Lung (tissue), 12 donors: Measurements from ENCODE around the gene ZNF784. TPM values are rescaled to one million over a fixed set of nuclear protein-coding genes. Genes with fewer than 3 reads are reported as not detected.
A peak's percentile ranks its signal among the peaks of the same experiment; 100 is the strongest.

Experiments
- ATAC-seq: fragments of 200-7000 bp; cut with Tn5 transposase; one replicate; pipeline ENCODE4 v1.9.1; 2020; ENCODE audit warnings: moderate number of reproducible peaks; ENCODE audit not compliant: insufficient read depth, low FRiP score
- DNase-seq, 3 donors: peaks; one replicate each; pipeline ENCODE4 v3.0.0-alpha.2; 2013 to 2017
- H3K27ac ChIP-seq, 2 donors: one replicate each; pipeline ENCODE4 v1.5.1; 2013; ENCODE audit warnings: mild to moderate bottlenecking in 2 of 2, moderate library complexity in 2 of 2, control low read depth in 1 of 2, inconsistent platforms in 1 of 2, low read depth in 1 of 2, low read length in 1 of 2
- H3K27me3 ChIP-seq, 3 donors: one replicate each; pipeline ENCODE4 v1.5.1; 2013; ENCODE audit warnings: low read length in 2 of 3; ENCODE audit not compliant: control insufficient read depth in 3 of 3, insufficient read depth in 3 of 3
- H3K36me3 ChIP-seq, 4 donors: one replicate each; pipeline ENCODE4 v1.5.1; 2013; ENCODE audit warnings: low read length in 4 of 4, mild to moderate bottlenecking in 1 of 4, moderate library complexity in 1 of 4; ENCODE audit not compliant: control insufficient read depth in 4 of 4, insufficient read depth in 4 of 4
- H3K4me1 ChIP-seq, 5 donors: one replicate each; pipeline ENCODE4 v1.5.1; 2013; ENCODE audit warnings: low read length in 5 of 5, mild to moderate bottlenecking in 2 of 5, moderate library complexity in 1 of 5; ENCODE audit not compliant: control insufficient read depth in 5 of 5, insufficient read depth in 5 of 5
- H3K4me3 ChIP-seq: one replicate; pipeline ENCODE4 v1.5.1; 2013; ENCODE audit warnings: mild to moderate bottlenecking, control low read depth, moderate library complexity
- H3K9ac ChIP-seq, 2 donors: one replicate each; pipeline ENCODE4 v1.5.1; 2013; ENCODE audit warnings: low read length in 2 of 2, control low read depth in 1 of 2; ENCODE audit not compliant: insufficient read depth in 1 of 2
- H3K9me3 ChIP-seq, 4 donors: one replicate each; pipeline ENCODE4 v1.5.1; 2013; ENCODE audit warnings: low read length in 3 of 4, mild to moderate bottlenecking in 1 of 4, moderate library complexity in 1 of 4; ENCODE audit not compliant: control insufficient read depth in 4 of 4, insufficient read depth in 3 of 4
- CTCF ChIP-seq: IDR thresholded peaks from 2 replicates; pipeline ENCODE4 v1.5.1; 2012; ENCODE audit warnings: mild to moderate bottlenecking; ENCODE audit errors: control extremely low read depth, extremely low read depth
- WGBS, 2 donors: extraction: QIAGEN DNeasy Blood & Tissue Kit; methylation state at CpG; one replicate each; pipeline ENCODE4 v1.1.7; 2013; 5-methylcytosine and 5-hydroxymethylcytosine counted together
- polyA plus RNA-seq, 2 donors: library from polyadenylated mRNA; stranded (reverse); fragments of 200-250 nt; gene quantifications; one replicate each; pipeline ENCODE4 v1.2.1, GENCODE V29; 2013
- total RNA-seq, 2 donors: library from RNA; depleted of rRNA in 1 of 2; stranded (reverse); fragments of >200 nt in 1 of 2; gene quantifications; one replicate each; pipeline ENCODE4 v1.2.1, GENCODE V29; 2014 to 2021
- donor health status: control.
- donor health status: control.
- donor health status: Bipolar disorder and iron deficiency.
- donor health status: healthy.
- donor health status: DM: yes; HTN: yes; CAD: no.

ZNF784 gene
- total and polyA plus RNA-seq, 4 donors = 6.3 to 9.4 (median 6.9) TPM

- Histone ChIP-seq H3K36me3 (peaks cover 0 to 12% (median 3%) of the 10 kb centered on the region in 4 donors), H3K4me1 (peaks cover 6 to 37% (median 17%) of the 10 kb centered on the region in 5 donors), H3K27ac (peak within 1 kb of the TSS; percentile 82 to 83), H3K4me3 (peak within 1 kb of the TSS; percentile 80), H3K9ac (peak within 1 kb of the TSS in 1 of 2 donors; percentile 62), H3K27me3 (no peaks in the 10 kb centered on the region), H3K9me3 (no peaks in the 10 kb centered on the region)
- peak; percentile 65 to 73 (median 72) for DNase-seq
- peak; percentile 38 for ATAC-seq
- 3 to 4% methylated on average over 56 of the region's 56 CpGs for WGBS, 2 donors
- no peak for TF ChIP-seq CTCF
Observed at GRCh38 chr19:55643003-55643886, 18.9 kb upstream of the ZNF784 start, which contains the start of gene ZNF581. Gene ZNF581 (plus strand): TSS chr19:55643649. CDS start chr19:55644572, 923 bp downstream.

- no peak for TF ChIP-seq CTCF
- peaks cover 6 to 33% (median 17%) of the 10 kb centered on the region in 5 donors for H3K4me1 ChIP-seq
- H3K4me3 ChIP-seq = peak overlapping the region; percentile 26
- no peak for ATAC-seq
- H3K27me3 ChIP-seq = no peaks in the 10 kb centered on the region
- H3K36me3 ChIP-seq = peaks cover 0 to 12% (median 3%) of the 10 kb centered on the region in 4 donors
- H3K27ac ChIP-seq = peak overlapping the region in 1 of 2 donors; percentile 83
- H3K9me3 ChIP-seq = no peaks in the 10 kb centered on the region
- H3K9ac ChIP-seq = no peak overlapping the region
- WGBS, 2 donors = 3% methylated on average over 38 to 65 of the region's 65 CpGs
- DNase-seq = no peak
Observed at GRCh38 chr19:55642153-55643002, 18.0 kb upstream of the ZNF784 start.

- no peaks in the 10 kb centered on the region for H3K9me3 ChIP-seq
- peaks cover 7 to 29% (median 17%) of the 10 kb centered on the region in 5 donors for H3K4me1 ChIP-seq
- H3K27ac ChIP-seq = peak overlapping the region; percentile 76 to 90
- no peak for ATAC-seq
- DNase-seq = peak in 1 of 3 donors; percentile 15
- 0 to 1% methylated on average over 25 of the region's 25 CpGs for WGBS, 2 donors
- no peaks in the 10 kb centered on the region for H3K27me3 ChIP-seq
- peaks cover 0 to 13% (median 3%) of the 10 kb centered on the region in 4 donors for H3K36me3 ChIP-seq
- no peak for TF ChIP-seq CTCF
- peak overlapping the region; percentile 37 to 55 for H3K9ac ChIP-seq
- peak overlapping the region; percentile 59 for H3K4me3 ChIP-seq
Observed at GRCh38 chr19:55641426-55642152, 17.2 kb upstream of the ZNF784 start.
